Breast epithelium (tissue), 4 donors: ENCODE measurements around the gene ANTXR2. TPM values are rescaled to one million over a fixed set of nuclear protein-coding genes. Genes with fewer than 3 reads are reported as not detected.

Experiments used
- DNase-seq, 2 donors: peaks; one replicate each; pipeline ENCODE4 v3.0.0-alpha.2; 2019; ENCODE audit warnings: low spot score in 2 of 2
- H3K27ac ChIP-seq, 2 donors: fragments of 200-600 bp; sonication (generic) in 1 of 2; one replicate each; pipeline ENCODE4 v1.5.1; 2016 to 2019; ENCODE audit warnings: mild to moderate bottlenecking in 1 of 2
- H3K27me3 ChIP-seq, 2 donors: fragments of 200-600 bp; sonication (generic) in 1 of 2; one replicate each; pipeline versions ENCODE4 v1.5.1 to v1.6.0; 2017 to 2019; ENCODE audit warnings: control low read depth in 1 of 2, mild to moderate bottlenecking in 1 of 2
- H3K36me3 ChIP-seq: fragments of 200-600 bp; one replicate; pipeline ENCODE4 v1.5.1; 2019
- H3K4me1 ChIP-seq, 2 donors: fragments of 200-600 bp; sonication (generic); one replicate each; pipeline ENCODE4 v1.5.1; 2016 to 2019; ENCODE audit warnings: control low read depth in 1 of 2
- H3K4me3 ChIP-seq, 3 donors: fragments of 200-600 bp; sonication (generic); 1 replicate in 2 of 3; 2 replicates in 1 of 3; pipeline ENCODE4 v1.5.1; 2016 to 2019; ENCODE audit warnings: mild to moderate bottlenecking in 3 of 3, moderate library complexity in 2 of 3
- H3K9me3 ChIP-seq, 2 donors: fragments of 200-600 bp; sonication (generic) in 1 of 2; one replicate each; pipeline ENCODE4 v1.5.1; 2016 to 2019; ENCODE audit warnings: control low read depth in 1 of 2
- CTCF ChIP-seq, 3 donors: fragments of 450-650 bp; IDR thresholded peaks; one replicate each; pipeline ENCODE4 v1.5.1; 2016 to 2017; ENCODE audit warnings: antibody characterized with exemption in 3 of 3, mild to moderate bottlenecking in 3 of 3, moderate library complexity in 3 of 3
- POLR2A ChIP-seq: fragments of 450-650 bp; IDR thresholded peaks from one replicate; pipeline ENCODE4 v1.6.1; 2016; ENCODE audit warnings: antibody characterized with exemption, mild to moderate bottlenecking, moderate library complexity
- POLR2AphosphoS5 ChIP-seq, 3 donors: sonication (generic); formaldehyde crosslinking; IDR thresholded peaks; one replicate each; pipeline ENCODE4 v1.6.1; 2017; ENCODE audit warnings: antibody characterized with exemption in 3 of 3
- intact Hi-C: fragments of 100-400 bp; cut with DNase I; formaldehyde crosslinking; loops from one replicate; pipeline ENCODE4 v1.15.1; 2023; ENCODE audit warnings: low total_unique reads
- total RNA-seq, 3 donors: library from RNA; depleted of rRNA; stranded (reverse); fragments of >200 nt; gene quantifications; one replicate each; pipeline ENCODE4 v1.1.0, GENCODE V29; 2016

ANTXR2 gene
- total RNA-seq, 3 donors from 2014 or later, result 55.1 to 229 (median 77.4) TPM

- intact Hi-C loops, result no loop called here
- no peak for DNase-seq
- Histone ChIP-seq H3K27me3 (no peaks in the 10 kb centered on the region), H3K36me3 (no peaks in the 10 kb centered on the region), H3K4me1 (no peaks in the 10 kb centered on the region), H3K9me3 (no peaks in the 10 kb centered on the region), H3K4me3 (no peak overlapping the region), H3K27ac (no peak overlapping the region)
- no peak for TF ChIP-seq POLR2A
Observed at GRCh38 chr4:80086296-80086695, 13.3 kb upstream of the ANTXR2 start.

- TF ChIP-seq POLR2A (no peak), CTCF (IDR thresholded peaks at IDR 0.05) (no peak), POLR2AphosphoS5 (IDR thresholded peaks at IDR 0.05) (no peak)
- intact Hi-C loops, result no loop called here
Observed at GRCh38 chr4:80085081-80085480, 12.1 kb upstream of the ANTXR2 start.

GRCh38 chr4:80082693-80083092, 9.7 kb upstream of the ANTXR2 start:
- no peak overlapping the region for H3K4me3 ChIP-seq
- no peak overlapping the region for H3K27ac ChIP-seq
- intact Hi-C loops, result no loop called here
- no peak for DNase-seq
- no peak for TF ChIP-seq POLR2A
- TF ChIP-seq CTCF (IDR thresholded peaks at IDR 0.05), result no peak
- TF ChIP-seq POLR2AphosphoS5 (IDR thresholded peaks at IDR 0.05), result no peak
- no peaks in the 10 kb centered on the region for H3K4me1 ChIP-seq
- no peaks in the 10 kb centered on the region for H3K36me3 ChIP-seq
- no peaks in the 10 kb centered on the region for H3K9me3 ChIP-seq
- no peaks in the 10 kb centered on the region for H3K27me3 ChIP-seq

More at GRCh38 chr4:80085081-80085480, 12.1 kb upstream of the ANTXR2 start:
- Histone ChIP-seq H3K27me3 (no peaks in the 10 kb centered on the region), H3K4me3 (no peak overlapping the region), H3K27ac (no peak overlapping the region), H3K36me3 (no peaks in the 10 kb centered on the region), H3K4me1 (no peaks in the 10 kb centered on the region), H3K9me3 (no peaks in the 10 kb centered on the region)
- DNase-seq, result no peak

GRCh38 chr4:80081566-80081965, 8.5 kb upstream of the ANTXR2 start:
- intact Hi-C loops, result no loop called here
- Histone ChIP-seq H3K9me3 (no peaks in the 10 kb centered on the region), H3K4me3 (no peak overlapping the region), H3K36me3 (no peaks in the 10 kb centered on the region), H3K27ac (no peak overlapping the region), H3K4me1 (no peaks in the 10 kb centered on the region), H3K27me3 (no peaks in the 10 kb centered on the region)
- no peak for DNase-seq
- no peak for TF ChIP-seq POLR2AphosphoS5 (IDR thresholded peaks at IDR 0.05)
- TF ChIP-seq POLR2A, result no peak
- no peak for TF ChIP-seq CTCF (IDR thresholded peaks at IDR 0.05)

- Histone ChIP-seq H3K9me3 (no peaks in the 10 kb centered on the region), H3K4me3 (peak overlapping the region in 1 of 3 donors; percentile 5), H3K27ac (no peak overlapping the region), H3K27me3 (no peaks in the 10 kb centered on the region), H3K4me1 (no peaks in the 10 kb centered on the region), H3K36me3 (no peaks in the 10 kb centered on the region)
- intact Hi-C loops, result loop anchor here (10.0 kb wide), 1 partner anchor 465 kb away; no protein-coding TSS in a partner anchor
- no peak for DNase-seq
- TF ChIP-seq POLR2AphosphoS5 (IDR thresholded peaks at IDR 0.05) (no peak), CTCF (IDR thresholded peaks at IDR 0.05) (no peak), POLR2A (no peak)
Observed at GRCh38 chr4:80079255-80079923, 6.4 kb upstream of the ANTXR2 start.
